GM21825 (cell line): ENCODE measurements around the gene HACL1.
A peak's percentile ranks its signal among the peaks of the same experiment; 100 is the strongest.
"Not testable (repeated sequence)": the region's sequence is repeated elsewhere in the genome, so short reads cannot be mapped to it uniquely, and the experiment has no call there.

Source experiments
- ATAC-seq: cut with Tn5 transposase; IDR thresholded peaks from one replicate; pipeline ENCODE4 v1.9.1; 2021; ENCODE audit warnings: mild to moderate bottlenecking, moderate library complexity; ENCODE audit not compliant: unreplicated experiment

Gene HACL1

GRCh38 chr3:15630646-15631350 is 29.4 kb upstream of the HACL1 start:
- peak; percentile 27 for ATAC-seq

- ATAC-seq = peak; percentile 95
Measured at GRCh38 chr3:15629860-15630597, 28.7 kb upstream of the HACL1 start.

- no peak for ATAC-seq
Measured at GRCh38 chr3:15628967-15629366, 27.6 kb upstream of the HACL1 start.

GRCh38 chr3:15623535-15624440 is 22.4 kb upstream of the HACL1 start:
- no peak for ATAC-seq

GRCh38 chr3:15619659-15620464 is 18.5 kb upstream of the HACL1 start:
- not testable (repeated sequence) for ATAC-seq

GRCh38 chr3:15616053-15616452 is 14.7 kb upstream of the HACL1 start:
- ATAC-seq = no peak

- ATAC-seq = no peak
Measured at GRCh38 chr3:15614958-15615357, 13.6 kb upstream of the HACL1 start.

- ATAC-seq = no peak
Measured at GRCh38 chr3:15612001-15612400, 10.6 kb upstream of the HACL1 start.

GRCh38 chr3:15611018-15611417 is 9.6 kb upstream of the HACL1 start:
- no peak for ATAC-seq

- no peak for ATAC-seq
Measured at GRCh38 chr3:15610082-15610759, 8.9 kb upstream of the HACL1 start.

GRCh38 chr3:15606434-15606891 is 5.1 kb upstream of the HACL1 start:
- ATAC-seq = no peak

GRCh38 chr3:15604584-15604983 is 3.2 kb upstream of the HACL1 start:
- not testable (repeated sequence) for ATAC-seq

- not testable (repeated sequence) for ATAC-seq
Measured at GRCh38 chr3:15602816-15603215, 1.4 kb upstream of the HACL1 start.

GRCh38 chr3:15602146-15602536 is 772 bp upstream of the HACL1 start:
- peak; percentile 18 for ATAC-seq

GRCh38 chr3:15601046-15601398 is 347 bp downstream of the HACL1 start:
- peak; percentile 13 for ATAC-seq

GRCh38 chr3:15595955-15596354 is 5.4 kb downstream of the HACL1 start:
- no peak for ATAC-seq

GRCh38 chr3:15592968-15593367 is 8.4 kb downstream of the HACL1 start:
- ATAC-seq = no peak

- ATAC-seq = no peak
Measured at GRCh38 chr3:15591928-15592327, 9.4 kb downstream of the HACL1 start.

GRCh38 chr3:15591242-15591641 is 10.1 kb downstream of the HACL1 start:
- no peak for ATAC-seq
